Epithelial cell of esophagus (primary cell): ENCODE data around the gene TMEM11.
"Not testable (repeated sequence)": the region's sequence is repeated elsewhere in the genome, so short reads cannot be mapped to it uniquely, and the experiment has no call there.

Experiments
- DNase-seq: peaks from one replicate; pipeline ENCODE4 v3.0.0; 2010; ENCODE audit warnings: low read depth
- H3K4me3 ChIP-seq: 2 replicates; pipeline ENCODE4 v1.5.1; 2011; ENCODE audit warnings: mild to moderate bottlenecking, low read length, control low read depth
- CTCF ChIP-seq: IDR thresholded peaks from 2 replicates; pipeline ENCODE4 v1.5.1; 2011; ENCODE audit warnings: low read depth, mild to moderate bottlenecking, low read length, control low read depth, inconsistent platforms; ENCODE audit not compliant: insufficient read depth; ENCODE audit errors: missing control alignments

The TMEM11 gene

GRCh38 chr17:21231533-21231932 lies 17.6 kb upstream of the TMEM11 start:
- DNase-seq, result no peak
- no peak overlapping the region for H3K4me3 ChIP-seq
- no peak for TF ChIP-seq CTCF

- no peak overlapping the region for H3K4me3 ChIP-seq
- DNase-seq, result no peak
- TF ChIP-seq CTCF, result no peak
These were observed 14.9 kb upstream of the TMEM11 start for GRCh38 chr17:21228845-21229244.

GRCh38 chr17:21228111-21228510 lies 14.2 kb upstream of the TMEM11 start:
- no peak for TF ChIP-seq CTCF
- no peak overlapping the region for H3K4me3 ChIP-seq
- DNase-seq, result peak; percentile 18

- not testable (repeated sequence) for H3K4me3 ChIP-seq, DNase-seq
These were observed 13.3 kb upstream of the TMEM11 start for GRCh38 chr17:21227277-21227676.

GRCh38 chr17:21223086-21223485 lies 9.1 kb upstream of the TMEM11 start:
- DNase-seq, result no peak
- no peak overlapping the region for H3K4me3 ChIP-seq
- no peak for TF ChIP-seq CTCF

- no peak for TF ChIP-seq CTCF
- H3K4me3 ChIP-seq, result no peak overlapping the region
- DNase-seq, result no peak
These were observed 4.9 kb upstream of the TMEM11 start for GRCh38 chr17:21218831-21219380.

- TF ChIP-seq CTCF, result no peak
- no peak overlapping the region for H3K4me3 ChIP-seq
- DNase-seq, result no peak
These were observed 4.1 kb upstream of the TMEM11 start for GRCh38 chr17:21218101-21218500.
